Stimulated activated CD4-positive, alpha-beta T cell treated with anti-CD3 and anti-CD28 coated beads, Interleukin-4, amount 100 ng/mL, for 48 hours (primary cell): ENCODE data around the gene SRRM1.
"Not testable (repeated sequence)": the region's sequence is repeated elsewhere in the genome, so short reads cannot be mapped to it uniquely, and the experiment has no call there.

Experiments used
- DNase-seq, 2 donors: peaks; one replicate each; pipeline ENCODE4 v3.0.0-alpha.2; 2020; ENCODE audit warnings: low read depth in 2 of 2

Gene SRRM1

GRCh38 chr1:24717887-24718650 lies 75.0 kb downstream of the SRRM1 start:
- DNase-seq: no peak

GRCh38 chr1:24720152-24720551 lies 77.0 kb downstream of the SRRM1 start:
- DNase-seq: no peak

- no peak for DNase-seq
These were observed 78.4 kb downstream of the SRRM1 start for GRCh38 chr1:24721533-24721932.

GRCh38 chr1:24722073-24723035 lies 79.3 kb downstream of the SRRM1 start:
- DNase-seq: not testable (repeated sequence)
